ENCODE results near the gene CPTP.

DNA sequence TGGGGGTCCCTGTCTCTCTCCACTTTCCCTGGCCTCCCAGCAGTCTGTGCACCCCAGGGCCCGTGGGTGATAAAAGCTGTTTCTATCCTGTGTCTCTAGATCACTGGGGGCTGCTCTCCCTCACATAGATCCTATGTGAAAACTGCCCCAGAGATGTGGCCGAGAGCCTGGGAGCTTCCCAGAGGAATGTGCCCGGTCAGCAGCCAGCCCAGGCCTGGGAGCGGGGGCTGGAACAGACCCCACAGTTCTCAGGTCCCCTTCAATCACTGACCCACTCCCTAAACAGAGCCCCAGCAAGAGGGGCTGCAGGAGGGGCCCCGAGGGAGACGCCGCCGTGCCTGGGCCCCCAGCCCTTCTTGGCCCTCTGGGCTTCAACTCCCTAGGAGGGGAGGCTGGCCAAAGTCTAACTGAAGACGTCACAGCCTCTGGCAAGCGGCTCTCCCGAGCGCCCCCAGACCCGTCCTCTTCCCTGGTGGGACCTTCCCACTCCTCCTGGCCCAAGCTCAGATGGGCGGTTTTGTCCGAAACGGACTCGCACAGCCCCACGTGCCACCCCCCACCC is 33.4 kb downstream of the CPTP start:
- TF ChIP-seq, protein P1, sequence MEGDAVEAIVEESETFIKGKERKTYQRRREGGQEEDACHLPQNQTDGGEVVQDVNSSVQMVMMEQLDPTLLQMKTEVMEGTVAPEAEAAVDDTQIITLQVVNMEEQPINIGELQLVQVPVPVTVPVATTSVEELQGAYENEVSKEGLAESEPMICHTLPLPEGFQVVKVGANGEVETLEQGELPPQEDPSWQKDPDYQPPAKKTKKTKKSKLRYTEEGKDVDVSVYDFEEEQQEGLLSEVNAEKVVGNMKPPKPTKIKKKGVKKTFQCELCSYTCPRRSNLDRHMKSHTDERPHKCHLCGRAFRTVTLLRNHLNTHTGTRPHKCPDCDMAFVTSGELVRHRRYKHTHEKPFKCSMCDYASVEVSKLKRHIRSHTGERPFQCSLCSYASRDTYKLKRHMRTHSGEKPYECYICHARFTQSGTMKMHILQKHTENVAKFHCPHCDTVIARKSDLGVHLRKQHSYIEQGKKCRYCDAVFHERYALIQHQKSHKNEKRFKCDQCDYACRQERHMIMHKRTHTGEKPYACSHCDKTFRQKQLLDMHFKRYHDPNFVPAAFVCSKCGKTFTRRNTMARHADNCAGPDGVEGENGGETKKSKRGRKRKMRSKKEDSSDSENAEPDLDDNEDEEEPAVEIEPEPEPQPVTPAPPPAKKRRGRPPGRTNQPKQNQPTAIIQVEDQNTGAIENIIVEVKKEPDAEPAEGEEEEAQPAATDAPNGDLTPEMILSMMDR (conservative IDR thresholded peaks at IDR 0.05; ENCODE audit: low read length) = no peak
- TF ChIP-seq EZH2phosphoT487 (IDR thresholded peaks at IDR 0.05; ENCODE audit: borderline replicate concordance) = no peak
